ENCODE results near the gene FAM229A. TPM values are rescaled to one million over a fixed set of nuclear protein-coding genes. Genes with fewer than 3 reads are reported as not detected.

FAM229A gene
- total and polyA plus RNA-seq, 2 of the 8 experiments (the other 6 are each of a cell fraction or from before 2014, with no cell fraction given) = 4.1 to 4.2 TPM

GRCh38 chr1:32361308-32361673, 994 bp downstream of the FAM229A start (continued):
- peak; percentile 69; the same call in 1 of the 2 replicates for TF ChIP-seq POLR2AphosphoS5 (IDR thresholded peaks at IDR 0.05; ENCODE audit: low read depth, low read length)
- TF ChIP-seq USF2 (IDR thresholded peaks at IDR 0.05; ENCODE audit: low read length) = peak; percentile 68
- no peak for TF ChIP-seq SP2 (IDR thresholded peaks at IDR 0.05; ENCODE audit: low read length)
- TF ChIP-seq BACH1 (IDR thresholded peaks at IDR 0.05; ENCODE audit: low read length) = no peak
- TF ChIP-seq MAX (IDR thresholded peaks at IDR 0.05) = peak; percentile 99
- TF ChIP-seq PHF8 (conservative IDR thresholded peaks at IDR 0.05; ENCODE audit: low read depth, low read length) = no peak
